HG03432 (cell line): ENCODE data around the gene ELP2.
"Not testable (repeated sequence)": the region's sequence is repeated elsewhere in the genome, so short reads cannot be mapped to it uniquely, and the experiment has no call there.

ENCODE experiments used
- ATAC-seq: cut with Tn5 transposase; IDR thresholded peaks from one replicate; pipeline ENCODE4 v1.9.1; 2021; ENCODE audit warnings: mild to moderate bottlenecking, moderate library complexity; ENCODE audit not compliant: unreplicated experiment

Gene ELP2

DNA sequence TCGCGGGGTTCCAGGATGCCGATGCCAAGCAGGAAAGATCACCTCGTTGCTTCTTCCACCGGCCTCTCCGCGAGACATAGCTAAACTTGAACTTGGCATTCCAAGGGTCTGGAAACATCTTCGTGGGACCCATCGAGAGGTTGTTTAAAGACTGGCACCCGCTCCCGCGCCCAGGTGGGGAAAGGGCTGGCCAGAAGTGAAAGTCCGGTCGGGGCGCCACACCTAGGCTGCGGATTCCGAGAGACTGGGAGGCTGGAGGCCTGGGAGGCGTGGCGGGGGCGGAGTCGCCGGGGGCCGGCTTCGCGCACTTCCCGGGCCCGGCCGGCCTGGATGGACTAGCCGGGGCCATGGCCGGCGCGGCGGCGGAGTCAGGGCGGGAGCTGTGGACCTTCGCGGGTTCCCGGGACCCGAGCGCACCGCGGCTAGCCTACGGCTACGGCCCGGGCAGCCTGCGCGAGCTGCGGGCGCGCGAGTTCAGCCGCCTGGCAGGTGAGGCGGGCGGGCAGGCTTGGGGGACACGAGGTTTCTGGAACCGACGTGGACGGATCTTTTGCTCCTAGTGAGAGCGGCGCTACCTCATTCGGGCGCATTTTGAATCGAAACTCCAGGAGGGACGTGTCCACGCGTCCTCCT, 57.6 kb downstream of the ELP2 start, which contains the start of gene MOCOS:
TSS of gene MOCOS (plus strand) at position 305 of the 633 bp plus-strand sequence. CDS start at position 348, 43 bp downstream.
- peak; percentile 87 for ATAC-seq

DNA sequence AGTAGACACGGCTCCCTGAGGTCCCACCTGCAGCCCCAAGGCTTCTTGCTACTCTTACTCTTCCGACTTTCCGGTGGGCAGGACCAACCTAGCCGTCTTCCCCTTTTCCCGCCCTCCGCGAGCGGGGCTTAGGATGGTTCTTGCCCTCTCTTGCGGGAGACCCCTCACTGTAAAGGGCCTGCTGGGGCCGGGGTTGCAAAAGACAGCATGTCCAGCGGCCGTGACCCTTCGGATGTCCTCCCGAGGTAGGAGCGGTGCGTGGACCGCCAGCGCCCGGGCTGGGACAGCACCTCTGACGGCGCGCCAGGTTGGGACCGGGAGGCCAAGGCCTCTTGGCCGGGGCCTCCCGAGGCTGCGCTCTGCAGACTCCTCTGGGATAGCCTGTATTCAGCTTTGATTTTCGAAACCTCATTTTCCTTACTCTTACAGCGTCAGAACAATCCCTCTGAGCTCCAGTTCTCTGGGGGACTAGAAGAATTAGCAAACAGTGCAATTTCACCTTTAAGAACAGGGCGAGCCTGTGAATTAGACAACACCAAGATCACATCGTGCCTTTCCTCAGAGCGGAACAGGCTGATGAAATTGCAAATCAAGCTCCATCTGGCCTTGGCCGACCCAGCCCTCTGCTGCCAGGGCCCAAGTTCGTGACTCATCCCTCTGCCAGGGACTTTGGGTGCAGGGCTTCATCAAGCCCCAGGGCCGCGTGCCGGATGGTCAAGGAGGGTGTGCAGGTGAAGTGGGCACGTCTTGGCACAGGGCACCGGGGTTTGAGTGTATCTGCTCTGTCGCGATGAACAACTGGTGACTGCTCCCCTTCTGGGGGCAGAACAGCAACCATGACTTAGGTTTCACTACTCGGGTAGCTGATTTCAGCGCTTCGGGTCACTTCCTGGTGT, 58.4 kb downstream of the ELP2 start:
- ATAC-seq = no peak

DNA sequence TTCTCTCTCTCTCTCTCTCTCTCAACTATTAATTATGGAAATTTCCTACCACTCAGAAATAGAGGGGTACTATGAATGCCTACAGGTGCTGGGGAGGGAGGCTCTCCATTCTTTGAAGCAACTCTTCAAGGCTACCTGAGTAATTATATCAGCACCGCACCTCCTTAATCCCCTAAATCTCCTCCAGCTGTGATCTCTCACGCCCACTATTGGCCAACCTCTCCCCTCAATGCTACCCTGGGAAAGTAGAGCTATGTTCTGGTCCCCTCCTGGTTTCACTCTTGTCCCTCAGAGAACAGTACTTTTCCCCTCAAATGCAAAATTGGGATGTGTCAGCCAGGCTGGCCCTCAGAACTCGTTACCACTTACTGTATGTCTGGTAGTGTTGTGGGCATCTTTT, 59.2 kb downstream of the ELP2 start:
- no peak for ATAC-seq

DNA sequence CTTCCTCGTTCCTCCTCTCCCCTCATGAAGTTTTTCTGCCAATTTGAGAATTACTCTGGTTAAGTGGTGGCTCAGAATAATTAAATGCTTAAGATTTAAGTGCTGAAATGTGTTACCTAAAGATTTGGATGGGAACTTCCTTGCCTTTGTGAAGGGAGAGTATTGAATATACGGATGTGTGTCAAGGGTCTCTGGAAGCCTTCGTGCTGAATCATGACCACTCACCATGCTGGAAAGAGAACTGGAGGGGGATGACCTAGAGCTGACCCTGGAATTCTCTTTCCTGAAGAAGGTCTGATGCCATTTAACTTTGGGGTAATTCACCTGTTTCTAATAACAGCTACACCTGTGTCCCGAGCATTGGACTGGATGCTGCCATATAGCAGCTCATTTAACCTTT, 59.8 kb downstream of the ELP2 start:
- no peak for ATAC-seq

DNA sequence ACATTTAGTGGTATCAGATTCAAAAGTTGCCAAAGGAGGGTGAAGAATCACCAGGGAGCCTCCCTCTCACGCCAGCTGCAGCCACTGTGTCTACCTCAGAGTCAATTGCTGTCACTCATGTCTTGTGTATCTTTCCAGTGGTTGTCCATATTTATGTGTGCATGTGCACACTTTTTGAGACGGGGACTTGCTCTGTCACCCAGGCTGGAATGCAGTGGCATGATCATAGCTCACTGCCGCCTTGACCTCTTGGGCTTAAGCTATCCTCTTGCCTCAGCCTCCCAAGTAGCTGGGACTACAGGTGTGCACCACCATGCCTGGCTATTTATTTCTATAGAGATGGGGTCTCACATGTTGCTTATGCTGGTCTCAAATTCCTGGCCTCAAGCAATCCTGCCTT, 61.6 kb downstream of the ELP2 start:
- ATAC-seq = no peak

DNA sequence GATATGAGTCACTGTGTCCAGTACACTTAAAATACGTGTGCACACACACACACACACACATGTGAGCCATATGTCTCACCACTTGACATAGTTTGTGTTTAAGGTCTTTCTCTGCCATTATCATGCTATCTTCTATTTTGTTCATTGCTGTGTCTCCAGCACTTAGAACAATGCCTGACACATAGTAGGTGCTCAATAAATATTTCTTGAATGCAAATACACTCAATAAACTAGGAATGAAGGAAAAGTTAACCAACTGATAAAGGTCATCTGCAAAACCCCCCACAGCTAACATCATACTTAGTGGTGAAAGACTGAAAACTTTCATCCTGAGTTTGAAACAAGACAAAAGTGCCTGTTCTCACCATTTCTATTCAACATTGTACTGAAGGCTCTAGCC, 62.0 kb downstream of the ELP2 start:
- no peak for ATAC-seq

DNA sequence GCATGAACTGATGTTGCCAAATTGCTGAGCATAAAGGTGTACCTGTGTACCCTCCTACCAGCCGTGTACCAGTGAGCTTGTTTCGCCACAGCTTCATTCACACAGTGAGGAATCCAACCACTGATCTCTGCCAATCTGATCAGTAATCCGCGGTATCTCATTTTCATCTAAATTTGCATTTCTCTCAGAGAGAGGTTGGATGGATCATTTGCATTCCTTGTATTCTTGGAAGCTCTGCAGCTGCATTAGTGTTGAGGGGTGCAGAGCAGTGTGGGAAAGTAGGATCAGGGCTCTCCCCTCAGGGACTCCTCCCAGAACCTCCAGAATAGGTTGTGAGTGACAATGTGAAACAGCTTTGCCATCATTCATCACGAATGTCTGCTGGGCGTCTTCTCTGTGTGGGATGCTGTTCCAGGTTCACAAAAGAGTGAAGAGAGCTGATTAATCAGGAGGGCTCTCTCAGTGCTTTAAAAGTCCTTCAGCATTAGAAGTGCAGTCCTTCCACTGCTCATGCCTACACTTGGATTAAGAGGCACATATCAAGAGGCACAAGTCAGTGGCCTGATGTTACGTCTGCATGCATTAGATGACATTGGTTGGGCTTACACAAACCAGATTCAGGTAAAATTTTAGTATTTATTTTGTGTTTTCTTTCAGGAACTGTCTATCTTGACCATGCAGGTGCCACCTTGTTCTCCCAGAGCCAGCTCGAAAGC, 65.1 kb downstream of the ELP2 start:
- ATAC-seq = no peak

DNA sequence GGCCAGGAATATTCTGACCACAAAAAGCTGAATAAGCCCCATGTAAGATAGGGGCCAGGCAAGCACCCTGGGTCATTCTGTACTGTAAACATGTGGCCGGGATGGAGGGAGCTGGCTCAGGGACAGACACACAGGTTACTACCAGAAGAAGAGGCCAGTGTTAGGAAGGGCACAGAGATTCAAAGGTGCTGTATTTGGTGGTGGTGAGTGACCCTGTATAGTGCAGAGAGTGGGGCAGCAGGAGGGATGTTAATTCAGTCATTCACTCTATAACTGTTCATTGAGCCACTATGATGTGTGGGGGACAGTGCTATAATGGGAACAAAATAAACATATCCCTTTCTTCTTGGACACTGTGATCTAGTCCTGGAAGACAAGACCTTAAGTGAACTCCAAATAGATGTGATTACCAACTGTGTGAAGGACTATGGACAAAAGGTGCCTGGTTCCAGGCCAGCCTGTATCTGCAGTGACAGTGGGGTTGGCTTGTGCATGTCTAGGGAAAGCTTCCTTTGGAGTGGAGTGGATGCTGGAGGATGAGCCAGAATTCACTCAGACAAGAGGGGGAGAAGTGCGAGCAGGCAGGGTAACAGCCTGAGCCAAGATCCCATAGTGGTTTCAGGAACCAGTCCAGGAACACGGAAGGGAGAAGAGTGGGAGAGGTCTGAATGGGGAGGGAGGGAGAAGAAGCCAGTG, 65.9 kb downstream of the ELP2 start:
- ATAC-seq = no peak

DNA sequence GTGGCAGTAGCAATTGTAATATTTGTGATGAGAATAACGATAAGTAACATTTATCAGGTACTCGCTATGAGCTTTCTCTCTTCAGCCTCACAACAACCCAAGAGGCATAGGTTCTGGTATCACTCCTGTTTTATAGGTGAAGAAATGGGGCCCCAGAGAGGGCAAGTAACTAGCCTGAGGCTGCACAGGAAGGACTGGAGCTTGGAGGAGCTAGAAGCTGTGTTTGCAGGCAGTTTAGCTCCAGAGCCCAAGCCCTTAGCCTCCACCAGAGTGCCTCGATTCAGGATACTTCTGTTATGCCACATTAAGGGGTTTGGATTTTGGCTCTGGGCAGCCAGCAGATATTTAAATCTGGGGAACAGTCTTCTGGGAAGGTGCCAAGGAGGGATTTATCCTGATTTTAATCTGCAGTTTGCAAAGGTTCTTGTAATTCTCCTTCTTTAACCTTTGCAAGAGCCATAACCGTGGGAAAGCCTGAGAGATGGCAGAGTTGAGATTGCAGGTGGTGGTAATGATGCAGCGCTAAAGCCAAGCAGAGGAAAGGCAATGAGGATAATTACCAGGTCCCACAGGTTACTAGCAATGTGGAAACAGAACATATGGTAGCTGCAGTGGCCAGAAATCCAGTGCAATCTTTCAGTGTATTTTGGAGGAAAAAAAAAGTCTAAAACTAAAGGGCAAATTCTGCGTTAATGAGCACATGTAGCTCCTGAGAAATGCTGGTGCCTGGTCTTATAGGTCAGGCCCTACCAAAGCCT, 66.7 kb downstream of the ELP2 start:
- no peak for ATAC-seq

DNA sequence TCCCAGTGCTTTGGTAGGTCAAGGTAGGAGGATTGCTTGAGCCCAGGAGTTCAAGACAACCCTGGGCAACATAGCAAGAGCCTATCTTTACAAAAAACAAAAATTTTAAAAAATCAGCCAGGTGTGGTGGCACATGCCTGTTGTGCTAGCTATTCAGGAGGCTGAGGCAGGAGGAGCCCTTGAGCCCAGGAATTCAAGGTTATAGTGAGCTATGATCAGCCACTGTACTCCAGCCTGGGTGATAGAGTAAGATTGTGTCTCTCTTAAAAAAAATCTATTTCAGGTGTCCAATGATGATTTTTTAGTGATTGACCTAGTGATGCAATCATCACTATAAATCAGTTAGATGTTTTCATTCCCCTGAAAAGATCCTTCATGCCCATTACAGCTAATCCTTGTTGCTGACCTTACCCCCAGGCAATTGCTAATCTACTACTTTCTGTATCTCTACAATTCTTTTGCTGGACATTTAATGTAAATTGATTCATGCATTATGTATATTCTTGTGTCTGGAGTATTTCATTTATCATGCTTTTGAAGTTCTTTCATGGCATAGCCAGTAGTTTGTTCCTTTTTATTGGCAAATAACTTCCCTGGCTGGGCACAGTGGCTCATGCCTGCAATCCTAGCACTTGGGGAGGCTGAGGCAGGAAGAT, 67.9 kb downstream of the ELP2 start:
- ATAC-seq = no peak

DNA sequence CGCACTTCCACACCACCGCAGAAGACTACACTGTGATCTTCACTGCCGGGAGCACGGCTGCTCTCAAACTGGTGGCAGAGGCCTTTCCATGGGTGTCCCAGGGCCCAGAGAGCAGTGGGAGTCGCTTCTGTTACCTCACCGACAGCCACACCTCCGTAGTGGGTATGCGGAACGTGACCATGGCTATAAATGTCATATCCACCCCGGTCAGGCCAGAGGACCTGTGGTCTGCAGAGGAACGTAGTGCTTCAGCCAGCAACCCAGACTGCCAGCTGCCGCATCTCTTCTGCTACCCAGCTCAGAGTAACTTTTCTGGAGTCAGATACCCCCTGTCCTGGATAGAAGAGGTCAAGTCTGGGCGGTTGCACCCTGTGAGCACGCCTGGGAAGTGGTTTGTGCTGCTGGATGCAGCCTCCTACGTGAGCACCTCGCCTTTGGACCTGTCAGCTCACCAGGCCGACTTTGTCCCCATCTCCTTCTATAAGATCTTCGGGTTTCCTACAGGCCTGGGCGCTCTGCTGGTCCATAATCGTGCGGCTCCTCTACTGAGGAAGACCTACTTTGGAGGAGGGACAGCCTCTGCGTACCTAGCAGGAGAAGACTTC, 70.1 kb downstream of the ELP2 start:
- ATAC-seq = no peak

DNA sequence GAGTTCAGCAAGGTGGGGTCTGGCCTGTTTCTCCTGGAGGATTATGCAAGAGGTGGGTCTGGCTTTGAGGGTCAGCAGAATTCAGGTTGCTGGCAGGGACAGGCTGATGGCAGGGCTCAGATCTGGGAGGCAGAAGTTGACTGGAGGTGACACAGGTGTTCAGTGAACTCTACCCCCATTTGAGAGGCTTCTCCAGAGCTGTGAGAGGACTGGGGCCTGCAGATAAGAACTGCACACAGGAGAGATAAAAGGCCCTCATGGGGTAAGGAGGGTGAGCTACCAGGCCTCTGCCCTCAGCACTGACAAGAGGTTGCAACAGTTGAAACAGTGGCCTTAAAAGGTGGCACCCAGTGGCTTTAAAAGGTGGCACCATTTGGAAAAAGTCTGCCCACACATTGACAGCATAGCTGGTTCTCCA, 70.7 kb downstream of the ELP2 start:
- ATAC-seq = no peak

DNA sequence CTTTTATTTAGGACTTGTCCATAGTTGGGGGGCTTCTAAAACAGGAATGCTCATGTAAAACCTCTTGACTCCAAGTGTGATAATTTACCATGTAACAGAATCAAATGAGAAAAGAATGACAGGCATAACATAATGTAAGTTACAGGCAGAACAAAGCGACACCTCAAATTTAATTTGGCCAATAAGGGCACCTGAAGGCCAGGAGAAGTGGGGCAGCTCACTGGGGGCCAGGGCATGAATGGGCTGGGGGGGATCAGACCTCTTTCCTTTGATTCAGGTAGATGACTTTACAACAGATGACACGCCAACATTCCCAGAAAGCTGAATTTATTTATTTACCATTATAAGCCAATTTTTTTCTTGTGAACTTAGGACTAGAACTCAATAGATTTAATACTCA, 72.1 kb downstream of the ELP2 start:
- no peak for ATAC-seq

DNA sequence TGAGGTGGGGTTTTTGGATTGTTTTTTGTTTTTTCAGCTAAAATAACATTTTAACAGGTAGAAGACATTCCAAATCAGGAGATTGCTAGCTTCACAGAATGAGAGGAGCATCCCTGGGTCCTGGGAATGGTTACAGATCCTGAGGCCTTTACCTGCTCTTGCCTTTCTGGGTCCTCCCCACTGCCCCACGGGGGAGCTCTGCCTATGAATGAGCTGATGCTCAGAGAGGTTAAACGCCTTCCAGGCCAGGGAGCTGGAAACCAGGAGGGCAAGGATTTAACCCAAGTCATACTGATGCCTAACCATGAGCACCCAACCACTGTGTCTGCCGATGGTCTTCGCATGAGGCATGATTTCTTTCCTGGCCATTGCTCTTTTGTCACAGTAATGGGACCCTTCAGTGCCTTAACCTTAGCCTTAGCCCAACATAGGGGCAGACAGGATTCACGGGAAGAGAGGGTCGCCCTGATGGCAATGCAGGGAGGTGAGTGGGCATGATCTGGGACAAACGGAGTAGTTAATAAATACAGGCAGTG, 73.7 kb downstream of the ELP2 start:
- ATAC-seq = no peak

DNA sequence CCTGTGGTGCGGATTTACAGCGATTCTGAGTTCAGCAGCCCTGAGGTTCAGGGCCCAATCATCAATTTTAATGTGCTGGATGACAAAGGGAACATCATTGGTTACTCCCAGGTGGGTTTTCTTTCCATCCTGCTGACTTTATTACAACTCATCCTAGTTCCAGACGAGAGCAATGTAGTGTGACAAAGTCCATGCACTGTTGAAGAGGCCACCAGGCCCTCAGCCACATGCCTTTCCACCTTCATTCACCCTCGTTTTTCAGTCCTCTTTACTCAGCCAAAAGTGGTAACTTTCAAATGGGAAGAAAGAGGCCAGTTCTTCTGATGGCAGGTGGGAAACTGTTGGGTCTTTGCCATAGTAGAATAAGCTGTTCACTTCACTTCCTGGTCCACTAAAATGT, 75.5 kb downstream of the ELP2 start:
- ATAC-seq = no peak

DNA sequence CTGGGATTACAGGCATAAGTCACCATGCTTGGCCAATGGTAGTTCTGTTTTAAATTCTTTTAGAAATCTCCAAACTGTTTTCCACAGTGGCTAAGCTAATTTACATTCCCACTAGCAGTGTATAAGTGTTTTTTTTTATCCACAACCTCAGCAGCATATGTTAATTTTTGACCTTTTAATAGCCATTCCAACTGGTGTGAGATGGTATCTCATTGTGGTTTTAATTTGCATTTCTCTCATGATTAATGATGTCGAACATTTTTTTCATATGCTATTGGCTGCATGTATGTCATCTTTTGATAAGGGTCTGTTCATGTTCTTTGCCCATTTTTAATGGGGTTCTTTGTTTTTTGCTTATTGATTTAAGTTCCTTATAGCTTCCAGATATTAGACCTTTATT, 77.6 kb downstream of the ELP2 start:
- no peak for ATAC-seq

DNA sequence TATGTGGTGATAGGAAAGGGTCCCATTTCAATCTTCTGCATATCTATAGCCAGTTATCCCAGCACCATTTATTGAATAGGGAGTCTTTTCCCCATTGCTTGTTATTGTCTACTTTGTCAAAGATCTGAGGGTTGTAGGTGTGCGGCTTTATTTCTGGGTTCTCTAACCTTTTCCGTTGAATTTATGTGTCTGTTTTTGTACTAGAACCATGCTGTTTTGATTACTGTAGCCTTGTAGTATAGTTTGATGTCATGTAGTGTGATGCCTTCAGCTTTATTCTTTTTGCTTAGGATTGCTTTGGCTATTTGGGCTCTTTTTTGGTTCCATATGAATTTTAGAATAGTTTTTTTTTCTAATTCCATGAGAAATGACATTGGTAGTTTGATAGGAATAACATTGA, 78.3 kb downstream of the ELP2 start:
- ATAC-seq = not testable (repeated sequence)

DNA sequence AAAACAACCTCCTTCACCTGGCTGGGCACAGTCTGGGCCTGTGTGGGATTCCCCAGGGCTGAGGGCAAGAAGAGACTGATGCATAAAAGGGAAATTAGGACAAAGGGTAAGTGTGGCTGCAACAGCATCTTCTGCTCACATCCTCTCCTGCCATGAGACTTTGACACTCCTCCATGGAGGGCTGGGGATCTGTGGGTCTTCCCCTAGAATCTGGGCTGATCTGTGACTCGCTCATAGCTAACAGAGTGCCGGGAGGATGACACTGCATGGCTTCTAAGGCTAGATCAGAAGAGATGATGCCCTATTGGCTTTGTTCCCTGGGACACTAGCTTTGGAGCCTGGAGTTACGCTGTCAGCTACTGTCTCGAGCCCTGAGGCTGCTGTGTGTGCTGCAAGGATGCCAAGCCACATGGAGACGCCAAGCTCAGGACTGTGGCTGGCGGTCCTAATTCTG, 81.9 kb downstream of the ELP2 start:
- ATAC-seq = peak; percentile 80
